ENCODE results near the gene TTC17.

Gene TTC17

DNA sequence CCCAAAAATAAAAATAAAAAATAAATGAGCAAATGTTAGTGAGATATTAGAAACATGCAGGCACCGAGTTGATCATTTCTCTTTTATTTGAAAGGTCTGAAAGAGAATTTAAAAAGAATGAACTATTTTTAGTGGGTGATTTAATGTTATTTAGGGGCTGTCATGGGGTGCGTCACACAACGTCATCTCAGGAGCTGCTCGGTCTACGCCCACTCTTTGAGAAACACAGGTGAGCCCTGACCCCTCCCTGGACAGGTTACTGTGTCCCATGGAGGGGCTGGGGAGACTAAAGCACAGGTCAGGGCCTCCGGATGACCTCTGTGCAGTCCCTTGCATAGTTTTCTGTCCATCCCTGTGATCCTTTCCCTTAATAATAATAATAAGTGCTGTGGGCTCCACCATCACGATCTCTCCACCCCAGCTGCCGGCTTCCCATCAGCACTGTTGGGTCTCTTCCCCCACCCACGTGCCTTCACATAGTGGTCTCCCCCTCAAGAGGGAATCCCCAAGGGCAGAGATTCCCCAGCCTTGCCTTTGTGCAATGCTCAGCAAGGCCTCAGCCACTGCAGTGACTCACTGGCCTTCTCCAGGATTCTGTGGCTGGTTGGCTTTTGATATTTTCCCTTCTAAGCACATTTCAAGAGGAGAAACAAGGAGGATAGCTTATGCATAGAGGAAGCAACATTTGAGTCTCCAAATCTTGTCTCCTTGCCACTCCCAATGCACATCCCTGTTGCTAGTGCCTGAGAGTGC, 159.9 kb downstream of the TTC17 start:
- H3K4me3 ChIP-seq (ENCODE audit: low read depth, low read length): no peak overlapping the region
- TF ChIP-seq, protein P1, sequence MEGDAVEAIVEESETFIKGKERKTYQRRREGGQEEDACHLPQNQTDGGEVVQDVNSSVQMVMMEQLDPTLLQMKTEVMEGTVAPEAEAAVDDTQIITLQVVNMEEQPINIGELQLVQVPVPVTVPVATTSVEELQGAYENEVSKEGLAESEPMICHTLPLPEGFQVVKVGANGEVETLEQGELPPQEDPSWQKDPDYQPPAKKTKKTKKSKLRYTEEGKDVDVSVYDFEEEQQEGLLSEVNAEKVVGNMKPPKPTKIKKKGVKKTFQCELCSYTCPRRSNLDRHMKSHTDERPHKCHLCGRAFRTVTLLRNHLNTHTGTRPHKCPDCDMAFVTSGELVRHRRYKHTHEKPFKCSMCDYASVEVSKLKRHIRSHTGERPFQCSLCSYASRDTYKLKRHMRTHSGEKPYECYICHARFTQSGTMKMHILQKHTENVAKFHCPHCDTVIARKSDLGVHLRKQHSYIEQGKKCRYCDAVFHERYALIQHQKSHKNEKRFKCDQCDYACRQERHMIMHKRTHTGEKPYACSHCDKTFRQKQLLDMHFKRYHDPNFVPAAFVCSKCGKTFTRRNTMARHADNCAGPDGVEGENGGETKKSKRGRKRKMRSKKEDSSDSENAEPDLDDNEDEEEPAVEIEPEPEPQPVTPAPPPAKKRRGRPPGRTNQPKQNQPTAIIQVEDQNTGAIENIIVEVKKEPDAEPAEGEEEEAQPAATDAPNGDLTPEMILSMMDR (IDR thresholded peaks at IDR 0.05; ENCODE audit: insufficient read depth, low read depth, low read length, missing control alignments): no peak
- no peak for DNase-seq (ENCODE audit: low read depth)

- TF ChIP-seq, protein P1 (IDR thresholded peaks at IDR 0.05; ENCODE audit: insufficient read depth, low read depth, low read length, missing control alignments): no peak
- no peak for DNase-seq (ENCODE audit: low read depth)
- H3K4me3 ChIP-seq (ENCODE audit: low read depth, low read length): no peak overlapping the region
These were observed 162.8 kb downstream of the TTC17 start for GRCh38 chr11:43521471-43521870.

GRCh38 chr11:43523632-43524031, 164.9 kb downstream of the TTC17 start:
- TF ChIP-seq, protein P1 (IDR thresholded peaks at IDR 0.05; ENCODE audit: insufficient read depth, low read depth, low read length, missing control alignments): no peak
- H3K4me3 ChIP-seq (ENCODE audit: low read depth, low read length): no peak overlapping the region
- DNase-seq (ENCODE audit: low read depth): peak; percentile 11

DNA sequence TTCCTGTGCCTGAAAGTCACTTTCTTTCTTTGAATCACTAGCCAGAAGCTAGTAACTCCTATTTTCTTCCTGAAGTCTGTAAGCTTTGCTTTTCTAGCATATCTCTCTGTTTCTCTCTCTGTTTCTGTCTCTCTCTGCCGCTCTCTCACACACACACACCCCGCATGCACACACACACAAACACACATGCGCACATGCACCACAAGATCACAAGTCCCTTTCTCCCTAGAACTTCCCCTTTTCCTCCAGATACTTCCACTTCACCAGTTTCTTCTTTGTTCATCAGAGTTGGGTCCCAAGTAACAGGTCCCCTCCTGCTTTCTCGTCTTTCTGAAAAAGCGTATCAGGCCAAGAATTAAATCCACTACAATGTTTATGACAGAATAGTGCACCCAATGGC, 173.3 kb downstream of the TTC17 start:
- no peak overlapping the region for H3K4me3 ChIP-seq (ENCODE audit: low read depth, low read length)

DNA sequence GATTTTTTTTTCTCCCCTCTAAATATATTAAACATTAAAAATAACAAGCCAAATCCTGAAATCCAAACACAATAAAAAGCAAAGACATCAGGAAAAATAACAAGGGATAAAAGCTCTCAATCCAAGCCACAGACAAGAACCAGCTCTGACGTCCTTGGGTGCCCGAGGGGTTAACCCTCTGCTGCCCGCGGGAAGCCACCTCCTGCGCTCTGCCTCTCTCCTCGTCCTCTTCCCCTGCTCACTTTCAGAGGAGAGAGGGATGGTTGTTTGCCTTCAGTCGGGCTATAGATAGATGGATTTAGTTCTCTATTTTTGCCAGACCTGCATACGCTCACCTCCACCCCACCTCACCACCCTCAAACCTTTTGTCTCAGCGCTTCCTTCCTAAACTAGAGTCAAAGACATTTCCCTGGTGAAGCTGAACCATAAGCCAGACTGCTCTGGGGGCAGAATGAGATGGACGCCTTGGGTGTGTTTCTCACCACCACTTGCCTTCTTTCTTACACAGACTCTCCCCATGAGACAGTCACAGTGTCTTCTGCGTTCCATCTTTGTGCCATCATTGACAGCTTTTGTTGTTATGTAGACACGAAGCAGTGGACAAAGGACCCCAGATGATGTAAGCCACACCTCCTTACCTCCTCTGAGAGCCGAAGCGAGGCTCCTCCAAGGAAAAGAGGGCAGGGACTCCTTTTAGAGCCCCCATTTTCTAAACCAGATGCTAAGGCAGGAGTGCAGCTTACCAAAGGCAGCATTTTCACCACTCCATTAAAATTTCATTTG, 179.3 kb downstream of the TTC17 start:
- TF ChIP-seq, protein P1 (IDR thresholded peaks at IDR 0.05; ENCODE audit: insufficient read depth, low read depth, low read length, missing control alignments): no peak
- H3K4me3 ChIP-seq (ENCODE audit: low read depth, low read length): no peak overlapping the region
- DNase-seq (ENCODE audit: low read depth): no peak

More for the DNA sequence above, 173.3 kb downstream of the TTC17 start:
- TF ChIP-seq, protein P1 (IDR thresholded peaks at IDR 0.05; ENCODE audit: insufficient read depth, low read depth, low read length, missing control alignments): no peak
- no peak for DNase-seq (ENCODE audit: low read depth)

DNA sequence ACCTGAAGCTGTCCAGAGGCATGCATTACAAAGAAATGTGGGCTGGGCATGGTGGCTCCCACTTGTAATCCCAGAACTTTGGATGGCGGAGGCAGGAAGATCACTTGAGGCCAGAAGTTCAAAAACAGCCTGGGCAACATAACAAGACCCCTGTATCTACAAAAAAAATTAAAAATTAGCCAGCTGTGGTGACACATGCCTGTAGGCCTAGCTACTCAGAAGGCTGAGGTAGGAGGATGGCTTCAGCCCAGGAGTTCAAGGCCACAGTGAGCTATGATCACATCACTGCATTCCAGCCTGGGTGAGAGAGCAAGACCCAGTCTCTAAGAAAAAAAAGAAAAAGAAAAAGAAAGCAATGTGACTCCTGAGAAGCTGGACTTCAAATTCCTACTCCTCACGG, 183.3 kb downstream of the TTC17 start:
- TF ChIP-seq, protein P1 (IDR thresholded peaks at IDR 0.05; ENCODE audit: insufficient read depth, low read depth, low read length, missing control alignments): no peak
- no peak overlapping the region for H3K4me3 ChIP-seq (ENCODE audit: low read depth, low read length)
- DNase-seq (ENCODE audit: low read depth): no peak
